Activated CD4-positive, alpha-beta T cell treated with anti-CD3 and anti-CD28 coated beads, Interleukin-2, amount 50 U/mL, for 48 hours (primary cell): ENCODE results near the gene RNASE1.
"Not testable (repeated sequence)": the region's sequence is repeated elsewhere in the genome, so short reads cannot be mapped to it uniquely, and the experiment has no call there.

Experiments used
- DNase-seq, 2 experiments: peaks; one replicate each; pipeline ENCODE4 v3.0.0-alpha.2; 2020

Gene RNASE1

GRCh38 chr14:20769421-20769820 lies 33.2 kb downstream of the RNASE1 start:
- no peak for DNase-seq

DNA sequence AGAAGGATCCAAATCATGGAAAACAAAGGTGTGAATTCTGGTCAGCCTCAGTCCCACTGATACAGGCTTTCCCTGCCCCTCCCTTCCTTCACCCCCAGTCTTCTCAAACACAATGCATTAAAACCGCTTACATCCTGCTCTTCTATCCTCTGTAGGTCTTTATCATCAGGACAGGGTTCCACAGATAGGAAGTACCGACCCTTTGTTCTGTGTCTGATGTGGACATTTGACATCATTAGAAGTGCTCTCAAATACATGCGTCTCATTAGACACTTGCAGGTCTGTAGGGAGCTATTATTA lies 34.1 kb downstream of the RNASE1 start:
- no peak for DNase-seq

GRCh38 chr14:20760950-20761349 lies 41.7 kb downstream of the RNASE1 start:
- DNase-seq: no peak

GRCh38 chr14:20759465-20759864 lies 43.2 kb downstream of the RNASE1 start:
- DNase-seq: not testable (repeated sequence)

DNA sequence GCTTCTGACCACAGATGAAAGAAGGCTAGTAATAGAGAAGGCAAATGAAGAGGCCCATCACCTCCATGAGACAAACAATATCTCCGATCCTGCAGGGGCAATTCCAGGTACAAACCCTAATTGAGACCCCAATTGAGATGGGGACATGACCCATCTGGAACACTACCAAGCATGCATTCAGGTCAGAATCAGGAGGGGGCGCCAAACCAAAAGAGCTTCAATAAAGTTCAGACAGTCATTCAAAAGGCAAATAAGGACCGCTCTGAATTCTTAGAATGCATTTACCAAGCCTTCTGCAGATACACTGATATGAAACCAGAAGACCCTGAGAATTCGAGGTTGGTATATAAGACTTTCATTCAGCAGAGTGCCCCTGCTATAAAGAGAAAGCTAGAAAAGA lies 44.7 kb downstream of the RNASE1 start:
- DNase-seq: peak; percentile 28 to 36

DNA sequence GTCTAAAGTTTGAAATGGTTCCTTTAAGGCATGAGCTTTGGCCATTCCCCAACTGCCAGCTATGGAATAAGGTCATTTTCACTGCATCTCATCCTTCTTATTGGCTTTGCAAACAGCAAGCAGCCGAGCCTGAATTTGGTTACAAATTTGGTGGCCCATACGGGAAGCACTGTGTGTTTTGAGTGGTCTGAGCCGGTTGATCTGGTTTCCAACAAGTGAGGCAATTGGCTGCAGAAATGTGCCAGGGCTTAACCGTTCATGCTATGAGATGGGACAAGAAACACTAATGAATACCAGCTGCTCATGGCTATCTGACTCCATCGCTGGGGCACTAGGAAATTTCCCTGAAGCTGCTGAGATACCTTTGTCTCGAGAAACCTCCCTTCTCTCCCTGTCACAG lies 47.6 kb downstream of the RNASE1 start:
- DNase-seq: no peak

- no peak for DNase-seq
Measured at GRCh38 chr14:20754308-20754707, 48.3 kb downstream of the RNASE1 start.

GRCh38 chr14:20751963-20752562 lies 50.6 kb downstream of the RNASE1 start:
- no peak for DNase-seq
